ENCODE data around the gene CUL3. TPM values are rescaled to one million over a fixed set of nuclear protein-coding genes. Genes with fewer than 3 reads are reported as not detected.

The CUL3 gene
- total and polyA plus RNA-seq, 3 donors from 2014 or later: 184 to 442 (median 256) TPM

DNA sequence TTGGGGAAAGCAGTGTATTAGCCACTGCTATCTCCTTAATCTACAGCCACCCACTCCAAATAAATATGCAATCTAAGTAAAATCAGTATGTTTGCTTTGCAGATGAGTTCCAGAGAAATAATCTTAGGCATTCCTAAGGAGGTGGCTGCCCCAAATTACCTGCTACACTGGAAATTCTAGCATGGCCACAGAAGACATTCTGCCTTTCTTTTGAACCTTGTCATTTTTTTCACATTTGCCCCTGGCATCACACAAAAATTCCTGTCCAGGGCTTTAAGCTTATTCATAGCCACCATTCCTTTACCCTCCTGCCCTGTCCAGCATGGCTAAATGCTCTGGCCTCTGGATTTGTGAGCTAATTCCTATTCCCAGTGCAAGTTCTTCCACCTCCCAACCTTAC, 146.4 kb downstream of the CUL3 start:
- no peaks in the 10 kb centered on the region for H3K4me1 ChIP-seq
- H3K36me3 ChIP-seq (ENCODE audit: low read depth, missing control alignments): no peaks in the 10 kb centered on the region
- no peak for DNase-seq
- H3K27ac ChIP-seq: no peak overlapping the region
- H3K9me3 ChIP-seq: no peaks in the 10 kb centered on the region
- intact Hi-C loops (cut with DNase I; ENCODE audit: low total_unique reads): no loop called here
- no peaks in the 10 kb centered on the region for H3K27me3 ChIP-seq
- TF ChIP-seq CTCF (IDR thresholded peaks at IDR 0.05) (no peak), POLR2A (IDR thresholded peaks at IDR 0.05) (no peak)
- no peak overlapping the region for H3K4me3 ChIP-seq

DNA sequence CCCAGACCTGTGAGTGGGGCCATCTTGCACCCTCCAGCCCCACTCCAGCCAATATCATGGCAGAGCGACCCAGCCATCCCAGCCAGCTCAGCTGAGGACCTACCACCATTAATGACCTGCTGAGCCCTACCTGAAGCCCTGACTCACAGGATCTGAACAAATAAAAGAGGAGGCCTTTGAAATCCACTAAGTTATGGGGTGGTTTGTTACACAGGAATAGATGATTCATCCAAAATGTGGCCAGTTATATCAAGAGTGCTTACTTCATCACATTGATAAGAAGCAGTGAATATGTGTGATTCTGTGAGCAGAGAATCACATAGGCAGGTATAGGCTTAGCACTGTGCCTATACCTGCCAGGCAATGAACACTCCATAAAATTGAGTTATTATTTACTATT, 148.5 kb downstream of the CUL3 start:
- TF ChIP-seq POLR2A (IDR thresholded peaks at IDR 0.05) (no peak), CTCF (IDR thresholded peaks at IDR 0.05) (no peak)

DNA sequence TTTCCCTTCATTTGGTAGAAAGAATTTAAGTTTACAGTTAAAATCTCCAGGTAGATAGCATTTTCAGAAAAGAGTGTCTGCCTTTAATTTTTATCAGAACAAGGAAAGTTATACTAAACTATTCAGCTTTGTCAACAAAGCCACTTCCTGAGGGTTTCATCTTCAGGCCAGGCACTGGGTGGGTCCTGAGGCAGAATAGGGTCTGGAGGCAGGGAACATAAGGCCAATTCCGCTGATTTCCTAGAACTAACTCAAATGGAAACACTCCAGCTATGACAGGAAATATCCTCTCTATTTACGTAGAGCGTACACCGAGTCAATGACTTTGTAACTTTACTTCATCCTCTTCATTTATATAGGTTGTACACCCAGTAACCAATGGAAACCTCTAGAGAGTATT, 150.5 kb downstream of the CUL3 start:
- H3K4me1 ChIP-seq: no peaks in the 10 kb centered on the region
- H3K4me3 ChIP-seq: no peak overlapping the region
- H3K36me3 ChIP-seq (ENCODE audit: low read depth, missing control alignments): no peaks in the 10 kb centered on the region
- DNase-seq: no peak
- no peaks in the 10 kb centered on the region for H3K9me3 ChIP-seq
- intact Hi-C loops (cut with DNase I; ENCODE audit: low total_unique reads): no loop called here
- no peaks in the 10 kb centered on the region for H3K27me3 ChIP-seq
- H3K27ac ChIP-seq: no peak overlapping the region
- WGBS, 2 donors: 81 to 88% methylated on average over 4 of the region's 4 CpGs
- TF ChIP-seq CTCF (IDR thresholded peaks at IDR 0.05) (no peak), POLR2A (IDR thresholded peaks at IDR 0.05) (no peak)

More for the DNA sequence above, 148.5 kb downstream of the CUL3 start:
- intact Hi-C loops (cut with DNase I; ENCODE audit: low total_unique reads): no loop called here
- H3K27ac ChIP-seq: no peak overlapping the region
- H3K36me3 ChIP-seq (ENCODE audit: low read depth, missing control alignments): no peaks in the 10 kb centered on the region
- no peak for DNase-seq
- H3K27me3 ChIP-seq: no peaks in the 10 kb centered on the region
- WGBS, 2 donors: 100% methylated on average over 1 of the region's 1 CpG
- no peaks in the 10 kb centered on the region for H3K9me3 ChIP-seq
- H3K4me1 ChIP-seq: no peaks in the 10 kb centered on the region
- no peak overlapping the region for H3K4me3 ChIP-seq

GRCh38 chr2:224433442-224433841, 151.7 kb downstream of the CUL3 start:
- TF ChIP-seq CTCF (IDR thresholded peaks at IDR 0.05) (no peak), POLR2A (IDR thresholded peaks at IDR 0.05) (no peak)
- 41 to 55% methylated on average over 10 of the region's 10 CpGs for WGBS, 2 donors
- H3K4me1 ChIP-seq: no peaks in the 10 kb centered on the region

GRCh38 chr2:224432003-224432579, 153.1 kb downstream of the CUL3 start:
- 78 to 81% methylated on average over 5 to 6 of the region's 6 CpGs for WGBS, 2 donors
- intact Hi-C loops (cut with DNase I; ENCODE audit: low total_unique reads): no loop called here

More at GRCh38 chr2:224433442-224433841, 151.7 kb downstream of the CUL3 start:
- DNase-seq: no peak
- Histone ChIP-seq H3K4me3 (no peak overlapping the region), H3K27ac (no peak overlapping the region), H3K9me3 (no peaks in the 10 kb centered on the region), H3K27me3 (no peaks in the 10 kb centered on the region), H3K36me3 (ENCODE audit: low read depth, missing control alignments) (no peaks in the 10 kb centered on the region)
- intact Hi-C loops (cut with DNase I; ENCODE audit: low total_unique reads): no loop called here

More at GRCh38 chr2:224432003-224432579, 153.1 kb downstream of the CUL3 start:
- Histone ChIP-seq H3K27me3 (no peaks in the 10 kb centered on the region), H3K36me3 (ENCODE audit: low read depth, missing control alignments) (no peaks in the 10 kb centered on the region), H3K4me3 (no peak overlapping the region), H3K9me3 (no peaks in the 10 kb centered on the region), H3K27ac (no peak overlapping the region), H3K4me1 (no peaks in the 10 kb centered on the region)
- TF ChIP-seq POLR2A (IDR thresholded peaks at IDR 0.05) (no peak), CTCF (IDR thresholded peaks at IDR 0.05) (no peak)
- no peak for DNase-seq
